OCI-LY7 (cell line): ENCODE results near the gene CNKSR3.

Experiments
- CTCF ChIP-seq: fragments of 200-600 bp; sonication (generic); conservative IDR thresholded peaks from 2 replicates; pipeline ENCODE4 v1.5.1; 2014; ENCODE audit warnings: mild to moderate bottlenecking, antibody characterized with exemption, low read length, moderate library complexity, mixed read lengths
- EZH2phosphoT487 ChIP-seq: fragments of 200-600 bp; sonication (generic); IDR thresholded peaks from 2 replicates; pipeline ENCODE4 v1.6.1; 2018; ENCODE audit warnings: low read depth, borderline replicate concordance, mild to moderate bottlenecking, mixed run types, antibody characterized with exemption, low read length, moderate library complexity, mixed read lengths

- TF ChIP-seq CTCF = no peak
- no peak for TF ChIP-seq EZH2phosphoT487
These were observed 80.8 kb downstream of the CNKSR3 start for GRCh38 chr6:154429711-154430110.
